Aorta (tissue), 5 donors: ENCODE results near the gene PIP4K2A. TPM values are rescaled to one million over a fixed set of nuclear protein-coding genes. Genes with fewer than 3 reads are reported as not detected.

Source experiments
- ATAC-seq: fragments of 200-7000 bp; cut with Tn5 transposase; one replicate; pipeline ENCODE4 v1.9.1; 2022; ENCODE audit warnings: moderate library complexity; ENCODE audit not compliant: low FRiP score
- DNase-seq, 2 donors: peaks; one replicate each; pipeline ENCODE4 v3.0.0-alpha.2; 2020
- H3K27ac ChIP-seq, 2 donors: one replicate each; pipeline ENCODE4 v1.5.1; 2013; ENCODE audit warnings: low read length in 2 of 2, mild to moderate bottlenecking in 2 of 2, moderate library complexity in 2 of 2, control low read depth in 1 of 2, inconsistent platforms in 1 of 2, low read depth in 1 of 2
- H3K27me3 ChIP-seq, 2 donors: one replicate each; pipeline ENCODE4 v1.6.1; 2013; ENCODE audit warnings: control low read depth in 1 of 2, low read length in 1 of 2, mild to moderate bottlenecking in 1 of 2, moderate library complexity in 1 of 2; ENCODE audit not compliant: insufficient read depth in 2 of 2, control insufficient read depth in 1 of 2
- H3K36me3 ChIP-seq, 2 donors: one replicate each; pipeline ENCODE4 v1.6.1; 2013; ENCODE audit warnings: control low read depth in 1 of 2, low read length in 1 of 2, mild to moderate bottlenecking in 1 of 2; ENCODE audit not compliant: insufficient read depth in 2 of 2, control insufficient read depth in 1 of 2
- H3K4me1 ChIP-seq, 2 donors: one replicate each; pipeline ENCODE4 v1.6.1; 2013; ENCODE audit warnings: low read length in 2 of 2, control low read depth in 1 of 2, mild to moderate bottlenecking in 1 of 2, moderate library complexity in 1 of 2; ENCODE audit not compliant: insufficient read depth in 2 of 2, control insufficient read depth in 1 of 2
- H3K4me3 ChIP-seq, 2 donors: one replicate each; pipeline ENCODE4 v1.5.1; 2013; ENCODE audit warnings: low read length in 2 of 2, control low read depth in 1 of 2, mild to moderate bottlenecking in 1 of 2
- H3K9me3 ChIP-seq: one replicate; pipeline ENCODE4 v1.6.1; 2013; ENCODE audit warnings: mild to moderate bottlenecking, low read length; ENCODE audit not compliant: control insufficient read depth
- WGBS, 2 donors: extraction: QIAGEN DNeasy Blood & Tissue Kit; methylation state at CpG; one replicate each; pipeline ENCODE4 v1.1.7; 2013; 5-methylcytosine and 5-hydroxymethylcytosine counted together
- intact Hi-C, 2 donors: fragments of 100-400 bp; cut with DNase I; formaldehyde crosslinking; loops; one replicate each; pipeline versions ENCODE4 v1.14.2 to v1.15.0; 2022
- polyA plus RNA-seq, 2 donors: library from polyadenylated mRNA; stranded (reverse); fragments of 200-250 nt; gene quantifications; one replicate each; pipeline ENCODE4 v1.2.3, GENCODE V29; 2013
- total RNA-seq, 2 donors: library from RNA; stranded (reverse); fragmentation: NEBNext Ultra II Directional; extraction: Animal tissue kit (Norgen Biotek cat#: 25700); gene quantifications; one replicate each; pipeline ENCODE4 v1.2.1, GENCODE V29; 2021
- donor health status: healthy with polysubstance abuse.
- donor health status: Bipolar disorder and iron deficiency.
- donor health status: DM: no; HTN: no; CAD: no.
- donor health status: DM: no; HTN: no; CAD: no.
- donor health status: DM: yes; HTN: yes; CAD: no.

The PIP4K2A gene
- total and polyA plus RNA-seq, 4 donors: 24.2 to 90.3 (median 53.6) TPM

DNA sequence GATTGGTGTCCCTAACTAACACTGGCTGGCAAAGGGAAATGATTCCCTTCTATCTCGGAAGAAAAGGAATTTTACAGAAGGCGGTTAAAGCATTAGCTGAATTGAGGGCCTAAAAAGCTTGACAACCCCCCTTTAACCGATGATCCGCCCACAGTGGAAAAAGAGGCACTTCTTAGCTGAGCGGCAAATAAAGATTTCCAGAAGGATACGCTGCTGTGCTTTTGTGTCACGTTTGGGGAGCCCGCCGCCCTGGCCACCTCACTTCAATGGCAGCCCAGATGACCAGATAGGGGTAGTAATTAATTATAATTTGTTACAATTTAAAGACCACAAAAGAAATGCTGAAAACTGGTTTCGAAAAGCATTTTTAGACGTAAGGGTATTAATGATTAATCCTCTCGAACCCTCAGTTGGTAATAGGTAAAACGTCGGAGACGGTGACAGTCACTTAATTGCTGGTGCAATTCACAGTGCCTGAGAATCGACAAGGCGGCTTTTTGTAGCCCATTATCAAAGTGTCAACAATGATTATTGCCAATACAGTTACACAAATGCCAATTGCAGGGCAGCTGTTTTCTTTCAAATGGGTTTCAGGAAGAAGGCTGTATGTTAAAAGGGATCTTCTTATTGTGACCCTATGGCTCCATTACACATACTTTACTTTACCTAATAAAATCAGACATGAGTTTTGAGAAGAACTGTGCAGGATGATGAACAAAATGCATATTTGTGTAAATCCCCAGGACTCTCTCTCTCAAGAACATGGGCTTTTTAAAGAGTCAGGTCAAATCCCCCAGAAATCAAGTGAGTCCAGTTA lies 154.1 kb downstream of the PIP4K2A start:
- ATAC-seq: no peak
- Histone ChIP-seq H3K4me3 (no peak overlapping the region), H3K9me3 (no peaks in the 10 kb centered on the region), H3K4me1 (no peaks in the 10 kb centered on the region), H3K27me3 (no peaks in the 10 kb centered on the region), H3K27ac (no peak overlapping the region), H3K36me3 (peaks cover 4 to 7% of the 10 kb centered on the region in 2 donors)
- 83% methylated on average over 17 of the region's 17 CpGs for WGBS, 2 donors
- intact Hi-C loops: no loop called here
- no peak for DNase-seq

GRCh38 chr10:22557321-22557720 lies 157.1 kb downstream of the PIP4K2A start:
- no peak for ATAC-seq

GRCh38 chr10:22556774-22557173 lies 157.6 kb downstream of the PIP4K2A start:
- ATAC-seq (no peak), DNase-seq (no peak)
- H3K36me3 ChIP-seq: peaks cover 0 to 2% of the 10 kb centered on the region in 2 donors
- peaks cover 2 to 3% of the 10 kb centered on the region in 2 donors for H3K4me1 ChIP-seq
- no peak overlapping the region for H3K27ac ChIP-seq
- no peak overlapping the region for H3K4me3 ChIP-seq
- H3K9me3 ChIP-seq: no peaks in the 10 kb centered on the region
- WGBS, 2 donors: 91% methylated on average over 6 of the region's 6 CpGs
- no peaks in the 10 kb centered on the region for H3K27me3 ChIP-seq
- intact Hi-C loops: loop anchor here (10.0 kb wide), 5 partner anchors 232 to 552 kb away; partner anchors contain the start of genes BMI1 (in 1 of the 2) and DNAJC1 (in 1 of the 2)

More at GRCh38 chr10:22557321-22557720, 157.1 kb downstream of the PIP4K2A start:
- H3K27ac ChIP-seq: no peak overlapping the region
- peaks cover 2 to 3% of the 10 kb centered on the region in 2 donors for H3K4me1 ChIP-seq
- H3K27me3 ChIP-seq: no peaks in the 10 kb centered on the region
- peaks cover 0 to 2% of the 10 kb centered on the region in 2 donors for H3K36me3 ChIP-seq
- intact Hi-C loops: loop anchor here (10.0 kb wide), 5 partner anchors 233 to 553 kb away; partner anchors contain the start of genes BMI1 (in 1 of the 2) and DNAJC1 (in 1 of the 2)
- H3K4me3 ChIP-seq: no peak overlapping the region
- 58 to 76% methylated on average over 1 of the region's 1 CpG for WGBS, 2 donors
- DNase-seq: no peak
- no peaks in the 10 kb centered on the region for H3K9me3 ChIP-seq

- H3K27me3 ChIP-seq: no peaks in the 10 kb centered on the region
- peaks cover 2 to 3% of the 10 kb centered on the region in 2 donors for H3K4me1 ChIP-seq
- peak; percentile 92 for ATAC-seq
- no peak overlapping the region for H3K4me3 ChIP-seq
- no peaks in the 10 kb centered on the region for H3K9me3 ChIP-seq
- peak overlapping the region in 1 of 2 donors; percentile 62 for H3K27ac ChIP-seq
- DNase-seq: peak; percentile 81 to 82
- intact Hi-C loops: loop anchor here (10.0 kb wide), 5 partner anchors 230 to 550 kb away; partner anchors contain the start of genes BMI1 (in 1 of the 2) and DNAJC1 (in 1 of the 2)
- 3 to 9% methylated on average over 29 of the region's 29 CpGs for WGBS, 2 donors
- H3K36me3 ChIP-seq: peaks cover 0 to 2% of the 10 kb centered on the region in 2 donors
Observed at GRCh38 chr10:22554461-22555182, 159.8 kb downstream of the PIP4K2A start.

GRCh38 chr10:22553452-22553995 lies 160.9 kb downstream of the PIP4K2A start:
- no peak for DNase-seq
- Histone ChIP-seq H3K4me3 (no peak overlapping the region), H3K27ac (no peak overlapping the region), H3K9me3 (no peaks in the 10 kb centered on the region), H3K36me3 (peaks cover 0 to 2% of the 10 kb centered on the region in 2 donors), H3K4me1 (peaks cover 2 to 3% of the 10 kb centered on the region in 2 donors), H3K27me3 (no peaks in the 10 kb centered on the region)
- no peak for ATAC-seq
- 91% methylated on average over 7 of the region's 7 CpGs for WGBS, 2 donors
- intact Hi-C loops: loop anchor here (10.0 kb wide), 5 partner anchors 229 to 549 kb away; partner anchors contain the start of genes BMI1 (in 1 of the 2) and DNAJC1 (in 1 of the 2)

DNA sequence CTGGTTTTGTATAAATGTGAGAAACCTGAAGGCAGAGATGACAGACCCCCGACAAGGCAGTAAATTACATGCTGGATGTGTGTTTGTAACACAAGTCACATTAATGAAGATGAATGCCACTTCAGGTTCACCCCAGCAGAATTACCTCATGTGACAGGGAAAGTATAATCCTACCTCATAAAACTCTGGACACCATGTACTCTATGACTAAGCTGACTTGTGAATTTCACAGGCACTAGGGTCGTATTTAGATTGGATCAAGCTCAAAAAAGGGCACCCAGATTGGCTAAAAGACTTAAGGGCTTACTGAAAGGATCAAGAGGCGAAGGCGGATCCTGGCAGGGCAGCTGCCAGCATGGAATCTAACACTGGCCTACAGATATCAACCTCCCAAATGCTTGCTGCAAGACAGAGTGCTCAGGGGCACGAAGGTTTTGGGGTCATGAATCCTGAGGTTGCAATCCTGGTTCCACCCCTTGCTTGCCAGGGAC lies 161.4 kb downstream of the PIP4K2A start:
- peaks cover 2 to 3% of the 10 kb centered on the region in 2 donors for H3K4me1 ChIP-seq
- 46 to 47% methylated on average over 5 of the region's 5 CpGs for WGBS, 2 donors
- intact Hi-C loops: loop anchor here (10.0 kb wide), 5 partner anchors 228 to 548 kb away; partner anchors contain the start of genes BMI1 (in 1 of the 2) and DNAJC1 (in 1 of the 2)
- no peaks in the 10 kb centered on the region for H3K27me3 ChIP-seq
- H3K4me3 ChIP-seq: no peak overlapping the region
- peaks cover 0 to 2% of the 10 kb centered on the region in 2 donors for H3K36me3 ChIP-seq
- DNase-seq (no peak), ATAC-seq (no peak)
- no peak overlapping the region for H3K27ac ChIP-seq
- H3K9me3 ChIP-seq: no peaks in the 10 kb centered on the region

DNA sequence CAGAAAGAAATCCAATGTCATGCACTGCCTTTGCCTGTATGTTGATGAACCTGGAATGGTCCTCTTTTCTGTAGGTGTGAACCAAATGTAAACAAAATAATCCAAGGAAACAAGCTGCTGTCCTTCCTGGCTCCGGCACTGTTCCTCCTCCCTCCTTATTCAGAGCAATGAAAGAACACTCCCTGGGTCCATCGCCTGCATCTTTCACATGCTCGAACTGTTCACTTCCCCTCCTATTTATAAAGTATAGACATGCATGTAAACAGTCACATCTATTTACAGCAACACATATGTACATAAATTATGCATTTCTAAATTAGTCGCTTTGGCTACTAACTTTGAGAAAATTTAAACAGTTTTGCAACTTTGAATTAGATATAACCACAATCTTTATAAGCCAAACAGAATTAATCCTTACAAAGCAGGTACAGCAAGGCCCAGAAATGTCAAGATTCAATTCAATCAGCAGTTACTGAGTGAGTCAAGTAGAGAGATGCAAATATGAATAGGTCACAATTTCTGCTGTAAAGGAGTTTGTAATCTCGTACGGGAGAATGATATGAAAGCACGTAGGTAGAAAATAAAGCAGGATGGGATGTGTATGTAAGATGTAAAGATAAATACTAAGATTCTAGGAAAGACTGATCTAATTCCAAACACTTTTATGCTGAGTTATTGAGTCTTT lies 162.6 kb downstream of the PIP4K2A start:
- H3K4me3 ChIP-seq: no peak overlapping the region
- no peaks in the 10 kb centered on the region for H3K9me3 ChIP-seq
- DNase-seq: no peak
- peaks cover 4 to 5% of the 10 kb centered on the region in 2 donors for H3K36me3 ChIP-seq
- no peaks in the 10 kb centered on the region for H3K27me3 ChIP-seq
- intact Hi-C loops: loop anchor here (10.0 kb wide), 5 partner anchors 227 to 547 kb away; partner anchors contain the start of genes BMI1 (in 1 of the 2) and DNAJC1 (in 1 of the 2)
- no peak for ATAC-seq
- peaks cover 2 to 3% of the 10 kb centered on the region in 2 donors for H3K4me1 ChIP-seq
- 95 to 98% methylated on average over 7 of the region's 7 CpGs for WGBS, 2 donors
- H3K27ac ChIP-seq: no peak overlapping the region
